ENCODE results near the gene ULK4.

Gene ULK4

GRCh38 chr3:41315126-41315525, 646.8 kb downstream of the ULK4 start:
- no peaks in the 10 kb centered on the region for H3K36me3 ChIP-seq (ENCODE audit: insufficient read depth, low read length)
- no peak overlapping the region for H3K9ac ChIP-seq (ENCODE audit: low read depth, low read length, poor library complexity, severe bottlenecking)
- H2AFZ ChIP-seq (ENCODE audit: low read length) = no peak overlapping the region
- no peaks in the 10 kb centered on the region for H3K9me3 ChIP-seq (ENCODE audit: insufficient read depth, low read depth, low read length)
- H4K20me1 ChIP-seq (ENCODE audit: insufficient read depth, low read length, poor library complexity, severe bottlenecking) = no peaks in the 10 kb centered on the region
- H3F3A ChIP-seq (ENCODE audit: low read depth) = no peaks in the 10 kb centered on the region
- no peaks in the 10 kb centered on the region for H3K9me2 ChIP-seq (replicated peaks; ENCODE audit: low read depth, low read length)
- TF ChIP-seq EZH2phosphoT487 (IDR thresholded peaks at IDR 0.05; ENCODE audit: borderline replicate concordance) (no peak), CTCF (conservative IDR thresholded peaks at IDR 0.05; ENCODE audit: low read length) (no peak)
- no peaks in the 10 kb centered on the region for H3K79me2 ChIP-seq (ENCODE audit: insufficient read depth, low read length)
- H3K27me3 ChIP-seq (ENCODE audit: insufficient read depth, low read length, poor library complexity, severe bottlenecking) = no peaks in the 10 kb centered on the region
- H3K4me2 ChIP-seq (ENCODE audit: low read depth, low read length, poor library complexity, severe bottlenecking) = no peak overlapping the region
- no peaks in the 10 kb centered on the region for H3K4me1 ChIP-seq (ENCODE audit: insufficient read depth, low read length, poor library complexity, severe bottlenecking)
- H3K4me3 ChIP-seq (ENCODE audit: low read length, poor library complexity, severe bottlenecking) = no peak overlapping the region

GRCh38 chr3:41308119-41308518, 653.8 kb downstream of the ULK4 start:
- H2AFZ ChIP-seq (ENCODE audit: low read length) = no peak overlapping the region
- H3K36me3 ChIP-seq (ENCODE audit: insufficient read depth, low read length) = no peaks in the 10 kb centered on the region
- no peaks in the 10 kb centered on the region for H3K9me2 ChIP-seq (replicated peaks; ENCODE audit: low read depth, low read length)
- H3K4me1 ChIP-seq (ENCODE audit: insufficient read depth, low read length, poor library complexity, severe bottlenecking) = peaks cover 5% of the 10 kb centered on the region
- TF ChIP-seq CTCF (conservative IDR thresholded peaks at IDR 0.05; ENCODE audit: low read length) (no peak), EZH2phosphoT487 (IDR thresholded peaks at IDR 0.05; ENCODE audit: borderline replicate concordance) (no peak)
- no peaks in the 10 kb centered on the region for H3F3A ChIP-seq (ENCODE audit: low read depth)
- no peak overlapping the region for H3K4me2 ChIP-seq (ENCODE audit: low read depth, low read length, poor library complexity, severe bottlenecking)
- no peak overlapping the region for H3K4me3 ChIP-seq (ENCODE audit: low read length, poor library complexity, severe bottlenecking)
- H3K9ac ChIP-seq (ENCODE audit: low read depth, low read length, poor library complexity, severe bottlenecking) = no peak overlapping the region
- no peaks in the 10 kb centered on the region for H3K79me2 ChIP-seq (ENCODE audit: insufficient read depth, low read length)
- H4K20me1 ChIP-seq (ENCODE audit: insufficient read depth, low read length, poor library complexity, severe bottlenecking) = no peaks in the 10 kb centered on the region
- no peaks in the 10 kb centered on the region for H3K9me3 ChIP-seq (ENCODE audit: insufficient read depth, low read depth, low read length)
- H3K27me3 ChIP-seq (ENCODE audit: insufficient read depth, low read length, poor library complexity, severe bottlenecking) = no peaks in the 10 kb centered on the region

GRCh38 chr3:41307065-41307464, 654.8 kb downstream of the ULK4 start:
- Histone ChIP-seq H3K9ac (ENCODE audit: low read depth, low read length, poor library complexity, severe bottlenecking) (no peak overlapping the region), H3K79me2 (ENCODE audit: insufficient read depth, low read length) (no peaks in the 10 kb centered on the region), H3K4me2 (ENCODE audit: low read depth, low read length, poor library complexity, severe bottlenecking) (no peak overlapping the region), H3K4me3 (ENCODE audit: low read length, poor library complexity, severe bottlenecking) (no peak overlapping the region), H3K9me3 (ENCODE audit: insufficient read depth, low read depth, low read length) (no peaks in the 10 kb centered on the region), H3K27me3 (ENCODE audit: insufficient read depth, low read length, poor library complexity, severe bottlenecking) (no peaks in the 10 kb centered on the region), H3K4me1 (ENCODE audit: insufficient read depth, low read length, poor library complexity, severe bottlenecking) (peaks cover 5% of the 10 kb centered on the region), H4K20me1 (ENCODE audit: insufficient read depth, low read length, poor library complexity, severe bottlenecking) (no peaks in the 10 kb centered on the region), H3F3A (ENCODE audit: low read depth) (no peaks in the 10 kb centered on the region), H3K36me3 (ENCODE audit: insufficient read depth, low read length) (no peaks in the 10 kb centered on the region), H2AFZ (ENCODE audit: low read length) (no peak overlapping the region), H3K9me2 (replicated peaks; ENCODE audit: low read depth, low read length) (no peaks in the 10 kb centered on the region)
- no peak for TF ChIP-seq CTCF (conservative IDR thresholded peaks at IDR 0.05; ENCODE audit: low read length)
- no peak for TF ChIP-seq EZH2phosphoT487 (IDR thresholded peaks at IDR 0.05; ENCODE audit: borderline replicate concordance)
